Measurements from ENCODE around the gene DAP3. TPM values are rescaled to one million over a fixed set of nuclear protein-coding genes. Genes with fewer than 3 reads are reported as not detected.
A peak's percentile ranks its signal among the peaks of the same experiment; 100 is the strongest.
"Not testable (repeated sequence)": the region's sequence is repeated elsewhere in the genome, so short reads cannot be mapped to it uniquely, and the experiment has no call there.

Gene DAP3
- 53.7 and 54.2 TPM in 2 replicates for total RNA-seq
- polyA plus RNA-seq = 103 and 124 TPM in 2 replicates
- polyA plus RNA-seq (2012) = 83.5 and 94.9 TPM in 2 replicates
- 73.8 and 95.0 TPM in 2 replicates for polyA minus RNA-seq (ENCODE audit: low replicate concordance)

- Histone ChIP-seq H3K27ac (ENCODE audit: insufficient read depth, low read length) (peak within 1 kb of the TSS; percentile 100), H3K9ac (ENCODE audit: insufficient read depth, low read length) (peak within 1 kb of the TSS; percentile 100), H3K4me2 (ENCODE audit: extremely low read depth, insufficient read depth, low read length) (peak within 1 kb of the TSS; percentile 66), H3K4me3 (replicated peaks in 1 of 4; ENCODE audit: control extremely low read depth in 1 of 4, insufficient read depth in 1 of 4, low read depth in 3 of 4, low read length in 4 of 4) (peak within 1 kb of the TSS; percentile 90 to 96 (median 95)), H3K79me2 (ENCODE audit: control insufficient read depth, insufficient read depth, low read length) (peaks cover 86% of the 10 kb centered on the region), H2AFZ (ENCODE audit: low read length) (peak within 1 kb of the TSS; percentile 99)
- H3K27me3 ChIP-seq (ENCODE audit: control insufficient read depth, insufficient read depth, low read length); H4K20me1 ChIP-seq (ENCODE audit: control insufficient read depth, extremely low read depth, insufficient read depth, low read length); H3K9me3 ChIP-seq (ENCODE audit: control insufficient read depth, insufficient read depth, low read depth, low read length); H3K4me1 ChIP-seq (ENCODE audit: control insufficient read depth, extremely low read depth, insufficient read depth, low read length); H3K36me3 ChIP-seq (ENCODE audit: control insufficient read depth, insufficient read depth, low read length): not testable (repeated sequence)
- DNase-seq (ENCODE audit: low read depth in 2 of 2) = peak in 1 of 2 donors; percentile 4
Measured at GRCh38 chr1:155689081-155689607, at the start of gene DAP3. TSS of gene DAP3 (plus strand) at chr1:155689091. CDS start at chr1:155709780, 20,689 bp downstream.

GRCh38 chr1:155640367-155640766 lies 48.5 kb upstream of the DAP3 start:
- Histone ChIP-seq H3K79me2 (ENCODE audit: control insufficient read depth, insufficient read depth, low read length) (no peaks in the 10 kb centered on the region), H3K9me3 (ENCODE audit: control insufficient read depth, insufficient read depth, low read depth, low read length) (no peaks in the 10 kb centered on the region), H3K4me3 (replicated peaks in 1 of 4; ENCODE audit: control extremely low read depth in 1 of 4, insufficient read depth in 1 of 4, low read depth in 3 of 4, low read length in 4 of 4) (no peak overlapping the region), H4K20me1 (ENCODE audit: control insufficient read depth, extremely low read depth, insufficient read depth, low read length) (no peaks in the 10 kb centered on the region), H3K9ac (ENCODE audit: insufficient read depth, low read length) (no peak overlapping the region), H3K4me1 (ENCODE audit: control insufficient read depth, extremely low read depth, insufficient read depth, low read length) (no peaks in the 10 kb centered on the region), H2AFZ (ENCODE audit: low read length) (no peak overlapping the region), H3K36me3 (ENCODE audit: control insufficient read depth, insufficient read depth, low read length) (no peaks in the 10 kb centered on the region), H3K27ac (ENCODE audit: insufficient read depth, low read length) (no peak overlapping the region), H3K27me3 (ENCODE audit: control insufficient read depth, insufficient read depth, low read length) (no peaks in the 10 kb centered on the region), H3K4me2 (ENCODE audit: extremely low read depth, insufficient read depth, low read length) (no peak overlapping the region)
- no peak for DNase-seq (ENCODE audit: low read depth in 2 of 2)
- no peak for TF ChIP-seq CTCF (conservative IDR thresholded peaks at IDR 0.05 in 1 of 2, IDR thresholded peaks at IDR 0.05 in 1 of 2; ENCODE audit: low read depth in 1 of 2, low read length in 2 of 2)
- no peak for TF ChIP-seq EZH2 (IDR thresholded peaks at IDR 0.05; ENCODE audit: low read length, missing control alignments)

GRCh38 chr1:155642559-155643180 lies 46.2 kb upstream of the DAP3 start:
- not testable (repeated sequence) for H3K27me3 ChIP-seq (ENCODE audit: control insufficient read depth, insufficient read depth, low read length); H3K4me1 ChIP-seq (ENCODE audit: control insufficient read depth, extremely low read depth, insufficient read depth, low read length); DNase-seq (ENCODE audit: low read depth in 2 of 2); H3K4me2 ChIP-seq (ENCODE audit: extremely low read depth, insufficient read depth, low read length); H4K20me1 ChIP-seq (ENCODE audit: control insufficient read depth, extremely low read depth, insufficient read depth, low read length); H3K36me3 ChIP-seq (ENCODE audit: control insufficient read depth, insufficient read depth, low read length); H3K4me3 ChIP-seq (replicated peaks in 1 of 4; ENCODE audit: control extremely low read depth in 1 of 4, insufficient read depth in 1 of 4, low read depth in 3 of 4, low read length in 4 of 4); H3K9me3 ChIP-seq (ENCODE audit: control insufficient read depth, insufficient read depth, low read depth, low read length); H2AFZ ChIP-seq (ENCODE audit: low read length); H3K79me2 ChIP-seq (ENCODE audit: control insufficient read depth, insufficient read depth, low read length); H3K27ac ChIP-seq (ENCODE audit: insufficient read depth, low read length); H3K9ac ChIP-seq (ENCODE audit: insufficient read depth, low read length)

GRCh38 chr1:155643230-155643629 lies 45.7 kb upstream of the DAP3 start:
- H3K27ac ChIP-seq (ENCODE audit: insufficient read depth, low read length) = no peak overlapping the region
- H3K4me2 ChIP-seq (ENCODE audit: extremely low read depth, insufficient read depth, low read length) = no peak overlapping the region

More at GRCh38 chr1:155643230-155643629, 45.7 kb upstream of the DAP3 start:
- Histone ChIP-seq H3K27me3 (ENCODE audit: control insufficient read depth, insufficient read depth, low read length) (no peaks in the 10 kb centered on the region), H3K4me3 (replicated peaks in 1 of 4; ENCODE audit: control extremely low read depth in 1 of 4, insufficient read depth in 1 of 4, low read depth in 3 of 4, low read length in 4 of 4) (no peak overlapping the region), H4K20me1 (ENCODE audit: control insufficient read depth, extremely low read depth, insufficient read depth, low read length) (no peaks in the 10 kb centered on the region), H3K4me1 (ENCODE audit: control insufficient read depth, extremely low read depth, insufficient read depth, low read length) (no peaks in the 10 kb centered on the region), H3K36me3 (ENCODE audit: control insufficient read depth, insufficient read depth, low read length) (no peaks in the 10 kb centered on the region), H3K9me3 (ENCODE audit: control insufficient read depth, insufficient read depth, low read depth, low read length) (no peaks in the 10 kb centered on the region), H3K9ac (ENCODE audit: insufficient read depth, low read length) (no peak overlapping the region), H3K79me2 (ENCODE audit: control insufficient read depth, insufficient read depth, low read length) (no peaks in the 10 kb centered on the region), H2AFZ (ENCODE audit: low read length) (no peak overlapping the region)
- DNase-seq (ENCODE audit: low read depth in 2 of 2) = no peak
- TF ChIP-seq CTCF (conservative IDR thresholded peaks at IDR 0.05 in 1 of 2, IDR thresholded peaks at IDR 0.05 in 1 of 2; ENCODE audit: low read depth in 1 of 2, low read length in 2 of 2) = no peak
- TF ChIP-seq EZH2 (IDR thresholded peaks at IDR 0.05; ENCODE audit: low read length, missing control alignments) = no peak
